BLaER1 (cell line): ENCODE results near the gene FPR3.

ENCODE experiments used
- H3K27ac ChIP-seq: shearing (Covaris generic); formaldehyde crosslinking; 2 replicates; pipeline ENCODE4 v1.8.1; 2022
- H3K27me3 ChIP-seq: shearing (Covaris generic); formaldehyde crosslinking; 2 replicates; pipeline ENCODE4 v1.8.1; 2022
- H3K36me3 ChIP-seq: shearing (Covaris generic); formaldehyde crosslinking; 2 replicates; pipeline ENCODE4 v1.8.1; 2022
- H3K4me1 ChIP-seq: shearing (Covaris generic); formaldehyde crosslinking; 2 replicates; pipeline ENCODE4 v1.8.1; 2022
- H3K4me2 ChIP-seq: shearing (Covaris generic); formaldehyde crosslinking; 2 replicates; pipeline ENCODE4 v1.8.1; 2022
- H3K4me3 ChIP-seq: shearing (Covaris generic); formaldehyde crosslinking; 2 replicates; pipeline ENCODE4 v1.8.1; 2022
- H3K9ac ChIP-seq: shearing (Covaris generic); formaldehyde crosslinking; 2 replicates; pipeline ENCODE4 v1.8.1; 2022
- H3K9me3 ChIP-seq: shearing (Covaris generic); formaldehyde crosslinking; 2 replicates; pipeline ENCODE4 v1.8.1; 2022
- H4K20me1 ChIP-seq: shearing (Covaris generic); formaldehyde crosslinking; 2 replicates; pipeline ENCODE4 v1.8.1; 2022
- Cebpa-rat ChIP-seq: shearing (Covaris generic); IDR thresholded peaks from 2 replicates; pipeline ENCODE4 v1.8.1; 2022

The FPR3 gene, protein sequence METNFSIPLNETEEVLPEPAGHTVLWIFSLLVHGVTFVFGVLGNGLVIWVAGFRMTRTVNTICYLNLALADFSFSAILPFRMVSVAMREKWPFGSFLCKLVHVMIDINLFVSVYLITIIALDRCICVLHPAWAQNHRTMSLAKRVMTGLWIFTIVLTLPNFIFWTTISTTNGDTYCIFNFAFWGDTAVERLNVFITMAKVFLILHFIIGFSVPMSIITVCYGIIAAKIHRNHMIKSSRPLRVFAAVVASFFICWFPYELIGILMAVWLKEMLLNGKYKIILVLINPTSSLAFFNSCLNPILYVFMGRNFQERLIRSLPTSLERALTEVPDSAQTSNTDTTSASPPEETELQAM

GRCh38 chr19:51794885-51795490 is at the start of gene FPR3:
Gene FPR3, plus strand, starts transcription at chr19:51795157. Its CDS starts 28,592 bp downstream, at chr19:51823749.
- no peak within 1 kb of the TSS for H3K27ac ChIP-seq
- no peak within 1 kb of the TSS for H3K4me2 ChIP-seq
- no peaks in the 10 kb centered on the region for H4K20me1 ChIP-seq
- no peak within 1 kb of the TSS for H3K9ac ChIP-seq
- peaks cover 16% of the 10 kb centered on the region for H3K9me3 ChIP-seq
- no peak within 1 kb of the TSS for H3K4me3 ChIP-seq
- H3K4me1 ChIP-seq, result no peaks in the 10 kb centered on the region
- H3K36me3 ChIP-seq, result no peaks in the 10 kb centered on the region
- no peak for TF ChIP-seq Cebpa-rat
- no peaks in the 10 kb centered on the region for H3K27me3 ChIP-seq

- Histone ChIP-seq H3K36me3 (no peaks in the 10 kb centered on the region), H3K4me2 (no peak overlapping the region), H3K27me3 (no peaks in the 10 kb centered on the region), H3K4me3 (no peak overlapping the region), H3K4me1 (peaks cover 13% of the 10 kb centered on the region), H3K9me3 (no peaks in the 10 kb centered on the region), H4K20me1 (no peaks in the 10 kb centered on the region), H3K9ac (no peak overlapping the region), H3K27ac (no peak overlapping the region)
- no peak for TF ChIP-seq Cebpa-rat
Measured at GRCh38 chr19:51746731-51747130, 48.2 kb upstream of the FPR3 start.

DNA sequence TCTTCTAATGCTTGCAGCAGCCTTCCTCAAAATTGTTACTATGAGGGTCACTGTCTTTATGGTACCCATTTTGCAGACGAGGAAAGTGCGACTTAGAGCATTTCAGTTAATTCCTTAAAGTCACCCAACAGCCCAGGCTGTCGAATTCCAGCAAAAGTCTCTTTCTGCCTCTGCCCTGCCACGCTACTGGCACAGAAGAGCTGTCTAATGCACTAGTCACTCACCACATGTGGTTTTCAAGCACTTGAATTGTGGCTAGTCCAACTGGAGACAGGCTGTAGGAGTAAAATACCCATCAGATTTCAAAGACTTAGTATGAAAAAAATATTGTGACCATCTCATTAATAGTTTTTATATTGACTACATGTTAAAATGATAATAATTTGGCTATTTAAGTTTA is 45.0 kb upstream of the FPR3 start:
- Histone ChIP-seq H4K20me1 (no peaks in the 10 kb centered on the region), H3K9ac (no peak overlapping the region), H3K4me2 (no peak overlapping the region), H3K27ac (no peak overlapping the region), H3K9me3 (no peaks in the 10 kb centered on the region), H3K4me3 (no peak overlapping the region), H3K27me3 (no peaks in the 10 kb centered on the region), H3K36me3 (no peaks in the 10 kb centered on the region), H3K4me1 (peaks cover 10% of the 10 kb centered on the region)
- TF ChIP-seq Cebpa-rat, result no peak

GRCh38 chr19:51750400-51751094 is 44.4 kb upstream of the FPR3 start:
- TF ChIP-seq Cebpa-rat, result no peak
- Histone ChIP-seq H3K36me3 (no peaks in the 10 kb centered on the region), H3K27me3 (no peaks in the 10 kb centered on the region), H3K9ac (no peak overlapping the region), H3K4me3 (no peak overlapping the region), H3K4me1 (peaks cover 10% of the 10 kb centered on the region), H4K20me1 (no peaks in the 10 kb centered on the region), H3K9me3 (no peaks in the 10 kb centered on the region), H3K4me2 (no peak overlapping the region), H3K27ac (no peak overlapping the region)

GRCh38 chr19:51751655-51752054 is 43.3 kb upstream of the FPR3 start, which contains the start of gene FPR1:
Gene FPR1, minus strand, starts transcription at chr19:51751878. Its CDS starts 4,884 bp downstream, at chr19:51746994.
- H3K36me3 ChIP-seq, result no peaks in the 10 kb centered on the region
- peak within 1 kb of the TSS; percentile 29 for H3K4me2 ChIP-seq
- H3K4me3 ChIP-seq, result no peak within 1 kb of the TSS
- no peaks in the 10 kb centered on the region for H3K27me3 ChIP-seq
- no peak within 1 kb of the TSS for H3K9ac ChIP-seq
- no peak for TF ChIP-seq Cebpa-rat
- H3K27ac ChIP-seq, result 0 out of 2 replicates have a peak within 1 kb of the TSS, but pooled peaks have one; percentile 31
- no peaks in the 10 kb centered on the region for H4K20me1 ChIP-seq
- H3K9me3 ChIP-seq, result no peaks in the 10 kb centered on the region
- peaks cover 10% of the 10 kb centered on the region for H3K4me1 ChIP-seq

DNA sequence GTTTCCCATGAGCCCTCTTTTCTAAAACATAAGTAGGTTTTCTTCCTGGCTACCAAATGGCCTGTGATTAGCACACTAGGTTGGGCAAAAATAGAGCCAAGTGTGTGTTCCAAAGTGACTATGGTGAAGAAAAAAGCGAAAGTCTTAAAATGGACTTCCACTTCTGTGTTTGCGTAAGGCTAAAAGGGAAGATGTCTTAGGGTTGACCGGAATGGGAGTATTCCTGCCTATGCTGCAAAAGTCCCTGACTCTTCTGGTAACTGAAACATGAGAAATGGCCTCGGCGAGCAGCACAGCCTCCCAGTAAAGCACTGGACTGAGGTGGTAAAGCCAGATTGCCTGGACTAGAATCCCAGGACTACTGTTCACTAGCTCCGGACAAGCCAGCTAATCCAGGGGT is 40.8 kb upstream of the FPR3 start:
- Histone ChIP-seq H3K36me3 (no peaks in the 10 kb centered on the region), H4K20me1 (no peaks in the 10 kb centered on the region), H3K4me1 (peaks cover 10% of the 10 kb centered on the region), H3K9me3 (no peaks in the 10 kb centered on the region), H3K9ac (no peak overlapping the region), H3K4me3 (no peak overlapping the region), H3K27me3 (no peaks in the 10 kb centered on the region), H3K27ac (no peak overlapping the region), H3K4me2 (no peak overlapping the region)
- TF ChIP-seq Cebpa-rat, result no peak

- Histone ChIP-seq H3K4me1 (peaks cover 10% of the 10 kb centered on the region), H3K4me2 (no peak overlapping the region), H3K27ac (no peak overlapping the region), H4K20me1 (no peaks in the 10 kb centered on the region), H3K4me3 (no peak overlapping the region), H3K27me3 (no peaks in the 10 kb centered on the region), H3K9me3 (no peaks in the 10 kb centered on the region), H3K9ac (no peak overlapping the region), H3K36me3 (no peaks in the 10 kb centered on the region)
- TF ChIP-seq Cebpa-rat, result no peak
Measured at GRCh38 chr19:51754770-51755169, 40.2 kb upstream of the FPR3 start.

DNA sequence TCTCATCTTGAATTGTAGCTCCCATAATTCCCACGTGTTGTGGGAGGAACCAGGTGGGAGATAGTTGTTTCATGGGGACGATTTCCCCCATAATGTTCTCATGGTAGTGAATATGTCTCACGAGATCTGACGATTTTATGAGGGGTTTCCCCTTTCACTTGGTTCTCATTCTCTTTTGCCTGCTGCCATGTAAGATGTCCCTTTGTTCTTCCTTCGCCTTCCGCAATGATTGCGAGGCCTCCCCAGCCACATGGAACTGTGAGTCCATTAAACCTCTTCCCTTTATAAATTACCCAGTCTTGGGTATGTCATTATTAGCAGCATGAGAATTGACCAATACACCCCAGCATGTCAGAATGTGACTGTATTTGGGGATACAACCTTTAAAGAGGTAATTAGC is 39.4 kb upstream of the FPR3 start:
- no peak overlapping the region for H3K4me2 ChIP-seq

DNA sequence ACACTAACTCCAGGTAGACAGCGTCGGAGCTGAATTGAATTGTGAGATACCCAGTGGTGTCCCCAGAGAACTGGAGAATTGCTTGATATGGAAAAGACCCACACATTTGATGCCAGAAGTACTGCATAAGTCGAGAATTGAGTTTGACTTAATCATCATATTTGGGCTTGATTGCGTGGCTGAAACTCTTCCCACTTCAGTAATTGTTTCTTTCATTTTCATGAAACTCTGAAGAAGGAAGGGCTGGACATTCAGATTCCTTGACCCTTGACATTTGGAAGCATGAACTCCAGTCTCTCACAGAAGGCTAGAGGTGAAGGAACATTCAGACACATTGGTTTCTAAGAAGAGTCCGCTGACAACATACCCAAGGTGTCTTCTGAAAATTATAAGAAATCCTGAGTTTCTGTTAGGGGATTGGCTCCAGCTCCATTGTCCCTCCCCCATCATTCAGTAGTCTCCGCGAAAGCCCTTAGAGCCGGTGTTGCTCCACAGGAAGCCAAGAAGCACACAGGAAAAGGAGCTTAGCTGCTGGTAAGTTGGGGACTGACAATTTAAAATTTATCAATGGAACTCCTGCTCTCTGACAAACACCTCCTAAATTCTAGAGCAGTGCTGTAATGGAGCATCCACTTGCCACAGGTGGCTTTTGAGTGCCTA is 34.1 kb upstream of the FPR3 start, which contains the start of gene FPR2:
Gene FPR2 (plus strand): TSS at position 484 of the 660 bp plus-strand sequence. CDS start 7,479 bp downstream, outside the sequence.
- Histone ChIP-seq H3K9me3 (no peaks in the 10 kb centered on the region), H3K4me3 (no peak within 1 kb of the TSS), H4K20me1 (no peaks in the 10 kb centered on the region), H3K9ac (no peak within 1 kb of the TSS), H3K27ac (no peak within 1 kb of the TSS), H3K4me1 (no peaks in the 10 kb centered on the region), H3K36me3 (no peaks in the 10 kb centered on the region), H3K27me3 (no peaks in the 10 kb centered on the region), H3K4me2 (no peak within 1 kb of the TSS)
- no peak for TF ChIP-seq Cebpa-rat

More for the DNA sequence above, 39.4 kb upstream of the FPR3 start:
- Histone ChIP-seq H3K36me3 (no peaks in the 10 kb centered on the region), H3K4me1 (peaks cover 10% of the 10 kb centered on the region), H3K4me3 (no peak overlapping the region), H3K9ac (no peak overlapping the region), H3K27me3 (no peaks in the 10 kb centered on the region), H4K20me1 (no peaks in the 10 kb centered on the region), H3K9me3 (no peaks in the 10 kb centered on the region), H3K27ac (no peak overlapping the region)
- no peak for TF ChIP-seq Cebpa-rat
